Posterior cingulate gyrus (tissue), 11 donors: ENCODE results near the gene SATB2.

Experiments
- DNase-seq, 10 donors: peaks; one replicate each; pipeline versions ENCODE4 v3.0.0 to v3.0.0-alpha.2; 2020 to 2021; ENCODE audit warnings: mixed read lengths in 3 of 10
- intact Hi-C: fragments of 100-400 bp; cut with DNase I; formaldehyde crosslinking; loops from one replicate; pipeline ENCODE4 v1.15.1; 2023

The SATB2 gene

DNA sequence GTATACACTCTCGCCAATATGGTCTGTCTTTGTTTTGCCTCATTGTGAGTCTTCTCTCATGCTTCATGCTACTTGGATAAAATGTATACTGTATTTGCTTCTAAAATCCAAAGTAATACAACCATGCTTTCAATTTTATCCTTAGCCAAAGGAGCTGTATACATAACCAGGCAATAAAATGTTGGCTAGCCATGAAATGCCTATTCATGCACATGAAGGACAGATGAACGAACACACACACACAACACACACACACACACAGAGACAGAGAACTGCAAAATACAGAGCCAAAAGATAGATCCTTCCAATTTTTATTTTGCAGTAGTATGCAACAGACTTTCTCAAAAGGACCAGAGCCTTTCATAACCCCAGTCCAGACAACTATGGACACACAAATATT lies 113.7 kb downstream of the SATB2 start:
- no peak for DNase-seq
- intact Hi-C loops, result no loop called here

- intact Hi-C loops, result no loop called here
- no peak for DNase-seq
Observed at GRCh38 chr2:199342334-199342733, 115.4 kb downstream of the SATB2 start.

DNA sequence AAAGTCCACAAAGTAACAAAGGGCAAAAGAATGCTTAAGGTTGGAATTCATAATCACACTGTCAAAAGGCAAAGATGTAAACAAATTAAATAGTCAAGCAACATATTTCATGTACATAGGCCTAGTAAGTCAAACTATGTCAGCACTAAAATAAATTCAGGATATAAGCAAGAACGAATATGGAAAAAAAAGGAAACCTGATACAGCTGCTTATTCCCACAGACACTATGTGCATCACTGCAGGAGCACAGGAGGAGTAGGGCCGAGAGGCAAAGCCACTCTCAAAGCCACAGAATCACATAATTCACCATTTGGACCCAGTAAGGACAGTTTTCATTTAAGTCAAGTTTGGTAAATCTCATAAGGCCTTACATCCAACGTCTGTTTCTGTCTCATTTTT lies 116.6 kb downstream of the SATB2 start:
- intact Hi-C loops, result no loop called here

GRCh38 chr2:199339891-199340605 lies 117.7 kb downstream of the SATB2 start:
- DNase-seq, result no peak
- intact Hi-C loops, result no loop called here

More for the DNA sequence above, 116.6 kb downstream of the SATB2 start:
- DNase-seq, result no peak

GRCh38 chr2:199336546-199336945 lies 121.2 kb downstream of the SATB2 start:
- DNase-seq, result no peak
- intact Hi-C loops, result no loop called here

DNA sequence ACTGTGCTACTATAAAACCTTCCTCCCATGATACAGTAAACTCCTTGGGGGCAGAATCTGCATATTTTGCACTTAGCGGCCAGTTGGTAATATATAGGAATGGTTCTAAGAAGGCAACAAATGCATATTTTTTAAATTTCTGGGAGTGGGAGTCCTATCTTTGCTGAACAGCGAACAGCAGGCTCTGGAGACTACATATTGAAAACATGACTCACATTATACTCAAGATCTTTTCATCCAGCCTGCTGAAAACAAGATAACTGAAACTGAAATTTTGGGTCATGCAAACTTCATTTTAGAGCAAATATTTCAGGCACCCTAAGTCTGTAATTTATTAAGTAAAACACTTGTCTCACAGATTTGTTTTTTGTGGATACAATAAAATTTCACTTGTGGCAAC lies 122.2 kb downstream of the SATB2 start:
- no peak for DNase-seq
- intact Hi-C loops, result no loop called here

GRCh38 chr2:199329466-199329865 lies 128.3 kb downstream of the SATB2 start:
- intact Hi-C loops, result no loop called here
- no peak for DNase-seq

DNA sequence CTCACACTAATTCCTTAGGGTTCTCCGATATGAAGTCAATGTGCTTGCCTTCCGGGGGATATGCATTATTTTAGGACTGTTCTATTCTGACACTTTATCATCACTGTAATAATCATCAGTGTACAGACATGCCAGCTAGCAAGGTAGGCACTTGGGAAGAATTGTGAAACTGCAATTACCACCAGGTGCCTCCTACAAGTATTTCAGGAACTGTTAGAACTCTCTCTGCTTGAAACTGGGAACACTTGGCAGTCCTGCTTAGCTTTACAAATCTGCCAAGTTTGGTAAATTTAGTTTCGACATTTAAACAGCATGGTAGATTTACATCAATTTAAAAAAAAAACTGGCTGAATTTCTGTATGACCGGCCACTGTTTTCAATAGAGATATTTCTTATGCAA lies 128.7 kb downstream of the SATB2 start:
- no peak for DNase-seq
- intact Hi-C loops, result no loop called here

DNA sequence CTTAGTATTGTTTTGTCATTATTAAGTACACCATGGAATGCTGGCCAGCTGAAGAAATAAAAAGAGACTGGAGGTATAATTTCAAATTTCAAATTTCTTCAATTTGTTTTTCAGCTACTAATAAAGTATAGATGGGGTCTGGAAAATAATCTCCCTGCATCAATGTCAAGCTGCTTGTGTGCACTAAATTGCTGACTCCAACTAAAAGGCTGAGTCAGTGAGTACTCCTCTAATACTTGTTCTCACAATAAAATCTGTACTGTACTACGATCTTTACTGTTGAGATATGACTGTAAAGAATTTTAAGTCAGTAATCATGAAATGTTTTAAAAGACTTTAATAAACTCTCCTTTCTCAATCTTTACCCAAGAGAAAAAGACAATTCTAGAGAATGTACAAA lies 131.9 kb downstream of the SATB2 start:
- intact Hi-C loops, result no loop called here
- DNase-seq, result no peak

DNA sequence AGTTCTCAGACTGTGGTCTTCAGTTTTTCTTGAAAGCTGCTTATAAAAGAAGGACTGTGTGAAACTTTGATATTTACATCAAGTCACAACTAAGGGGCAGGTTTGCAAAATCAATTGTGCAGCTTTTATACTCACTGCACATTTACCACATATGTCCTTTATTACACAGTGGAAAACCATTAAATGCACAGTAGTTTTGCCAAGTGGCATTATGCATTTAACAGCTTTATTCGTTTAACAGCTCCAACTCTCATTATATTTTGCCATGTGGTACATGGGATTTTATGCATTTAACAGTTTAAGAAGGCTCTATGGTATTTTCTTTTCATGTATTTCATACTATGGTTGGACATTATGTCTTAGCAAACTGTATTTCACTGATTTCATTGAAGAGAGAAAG lies 135.6 kb downstream of the SATB2 start:
- no peak for DNase-seq
- intact Hi-C loops, result no loop called here

DNA sequence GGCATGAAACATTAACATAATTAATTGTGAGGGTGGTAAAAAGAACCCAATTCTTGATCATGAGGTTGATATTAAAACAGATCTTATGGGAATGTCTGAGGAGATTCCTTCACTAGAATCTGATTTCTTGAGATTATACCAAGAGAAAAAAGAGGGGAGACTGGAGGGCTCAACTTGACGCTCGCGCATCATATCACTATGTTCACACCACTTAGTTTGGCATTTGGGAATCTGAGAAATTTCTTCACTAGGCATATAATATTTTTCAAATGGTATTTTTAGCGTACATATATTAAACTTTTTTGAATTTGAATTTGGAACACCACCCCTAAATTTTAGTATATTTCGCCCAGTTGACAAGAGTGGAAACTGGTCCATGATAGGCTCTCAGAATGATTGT lies 140.1 kb downstream of the SATB2 start:
- DNase-seq, result no peak
- intact Hi-C loops, result no loop called here

DNA sequence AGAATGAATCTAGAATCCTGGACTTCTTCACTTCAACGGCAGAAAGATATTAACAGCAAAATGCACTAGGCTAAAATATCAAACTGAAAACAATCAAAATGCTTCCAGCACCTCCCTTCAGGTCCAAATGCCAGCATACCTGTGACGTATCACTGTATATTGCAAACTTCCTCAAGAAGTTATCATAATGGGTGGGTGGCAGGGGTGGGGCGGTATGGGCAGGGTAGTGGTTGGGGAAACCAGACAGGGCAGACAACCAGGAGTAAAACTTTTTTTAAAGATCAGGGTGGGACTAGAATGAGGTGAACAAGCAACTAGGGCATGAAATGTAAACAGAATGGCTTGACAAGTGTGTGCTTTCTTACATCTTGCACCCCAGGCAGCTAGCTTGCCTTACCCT lies 140.9 kb downstream of the SATB2 start:
- DNase-seq, result no peak
- intact Hi-C loops, result no loop called here

GRCh38 chr2:199315299-199316179 lies 142.2 kb downstream of the SATB2 start:
- intact Hi-C loops, result no loop called here
- no peak for DNase-seq

GRCh38 chr2:199312931-199313330 lies 144.8 kb downstream of the SATB2 start:
- no peak for DNase-seq
- intact Hi-C loops, result no loop called here

DNA sequence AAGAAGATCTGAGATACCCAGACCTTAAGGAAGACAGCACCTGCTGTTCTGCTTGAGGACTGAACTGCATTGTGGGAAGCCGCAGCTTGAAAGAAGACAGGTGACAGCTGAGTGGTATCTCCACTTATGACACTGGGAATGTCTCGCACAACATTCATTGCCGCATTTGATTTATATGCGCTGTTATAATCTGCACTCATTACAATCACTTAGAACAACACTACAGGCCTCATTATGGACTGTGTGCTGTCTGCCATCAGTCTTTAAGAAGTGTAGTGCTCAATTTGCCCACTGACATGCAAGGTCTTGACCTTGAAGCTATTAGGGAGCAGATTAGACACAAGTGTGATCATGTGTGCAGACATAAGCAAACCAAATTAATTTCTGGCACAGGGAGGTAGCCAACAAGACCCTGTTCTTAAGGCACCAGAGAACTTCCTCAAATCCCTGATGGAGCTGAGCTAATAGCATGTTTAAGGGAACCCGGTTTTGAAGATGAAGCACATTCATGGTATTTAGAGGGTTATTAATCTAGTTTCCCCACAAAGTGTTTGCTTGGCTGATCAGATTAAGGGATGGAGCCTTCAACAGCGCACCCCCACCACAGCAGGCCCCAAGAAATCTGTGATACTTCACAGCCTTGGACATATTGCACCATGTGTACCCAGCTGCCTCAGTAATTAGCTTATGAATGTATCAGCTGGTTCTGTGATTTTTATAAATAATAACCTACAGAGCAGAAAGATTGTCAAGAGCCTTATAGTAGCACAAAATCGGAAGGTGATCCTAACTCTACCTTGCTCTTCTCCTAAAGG lies 146.8 kb downstream of the SATB2 start:
- DNase-seq, result no peak
- intact Hi-C loops, result no loop called here

DNA sequence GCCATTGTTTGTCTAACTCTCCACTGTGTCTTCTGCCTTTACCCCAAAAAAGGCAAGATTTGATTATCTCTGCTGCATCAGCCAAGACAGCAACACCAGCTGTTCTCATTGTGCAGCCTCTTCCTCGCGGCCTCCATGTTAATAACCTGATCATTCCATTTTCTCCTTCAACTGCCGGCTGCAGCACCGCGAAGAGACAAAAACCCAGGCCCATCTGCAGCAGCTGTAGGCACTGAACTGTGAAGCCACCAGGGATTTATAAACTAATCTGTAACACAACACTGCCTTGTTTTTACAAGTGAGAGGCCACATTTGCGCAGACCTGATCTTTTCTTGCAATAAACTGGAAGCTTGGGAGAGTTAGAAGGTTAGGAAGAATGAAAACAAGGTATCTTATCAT lies 147.8 kb downstream of the SATB2 start:
- intact Hi-C loops, result no loop called here
- DNase-seq, result peak in 4 of 10 donors; percentile 8 to 70 (median 31)

DNA sequence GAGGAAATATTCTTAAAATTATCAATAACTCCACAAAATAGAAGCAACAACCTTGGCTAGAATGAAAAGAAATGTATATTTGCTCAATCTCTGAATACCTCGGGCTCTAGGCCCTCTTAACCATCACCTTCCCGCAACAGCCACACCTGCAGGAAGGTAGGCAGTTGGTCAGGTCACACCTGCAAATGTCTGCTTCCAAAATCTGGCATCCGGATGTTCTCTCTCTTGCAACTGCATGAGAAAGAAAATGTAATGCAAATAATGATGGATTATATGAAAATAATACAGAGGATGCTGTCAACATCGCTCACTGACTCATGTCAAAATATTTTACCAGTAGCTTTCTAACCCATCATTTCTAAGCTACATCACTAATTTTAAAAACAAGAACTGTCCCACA lies 148.3 kb downstream of the SATB2 start:
- intact Hi-C loops, result no loop called here
- no peak for DNase-seq

DNA sequence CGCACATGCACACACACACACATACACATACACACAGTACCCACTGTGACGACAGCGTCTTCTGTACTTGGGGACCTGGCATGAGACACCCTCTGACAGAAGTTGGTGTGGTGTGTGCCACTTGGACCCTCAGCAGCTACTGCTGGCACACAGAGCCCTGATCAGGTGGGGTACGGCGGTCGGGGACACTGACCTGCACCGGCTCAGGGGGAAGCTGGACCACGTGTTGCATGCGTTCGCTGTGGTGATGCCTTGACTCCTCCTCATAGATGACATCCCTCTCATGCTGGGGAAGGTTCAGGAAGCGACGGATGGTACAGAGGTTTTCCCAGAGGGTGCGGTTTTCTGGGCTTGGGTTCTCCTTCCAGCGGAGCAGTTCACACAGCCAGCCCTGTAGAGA lies 149.2 kb downstream of the SATB2 start:
- DNase-seq, result peak in 1 of 10 donors; percentile 64

GRCh38 chr2:199307461-199307860 lies 150.3 kb downstream of the SATB2 start:
- intact Hi-C loops, result no loop called here
- no peak for DNase-seq

More for the DNA sequence above, 149.2 kb downstream of the SATB2 start:
- intact Hi-C loops, result no loop called here

DNA sequence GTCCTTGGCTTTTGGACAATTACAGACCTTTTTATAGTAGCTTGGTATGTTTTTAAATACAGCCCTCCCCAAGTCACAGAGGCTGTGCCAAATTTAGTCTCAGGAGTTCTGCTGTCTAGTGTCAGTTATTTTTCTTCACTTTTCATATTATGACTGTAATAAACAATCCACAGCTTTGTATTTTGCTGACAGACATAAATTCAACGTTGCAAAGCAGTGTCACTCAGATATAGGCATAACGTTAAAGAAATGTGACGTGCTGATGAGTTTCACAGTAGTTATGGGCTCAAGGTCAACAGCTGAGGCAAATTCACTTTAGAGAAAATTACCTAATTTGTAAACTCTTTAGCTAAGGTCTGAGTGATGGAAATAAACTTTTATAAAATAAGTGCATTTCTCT lies 151.6 kb downstream of the SATB2 start:
- intact Hi-C loops, result no loop called here
- no peak for DNase-seq

DNA sequence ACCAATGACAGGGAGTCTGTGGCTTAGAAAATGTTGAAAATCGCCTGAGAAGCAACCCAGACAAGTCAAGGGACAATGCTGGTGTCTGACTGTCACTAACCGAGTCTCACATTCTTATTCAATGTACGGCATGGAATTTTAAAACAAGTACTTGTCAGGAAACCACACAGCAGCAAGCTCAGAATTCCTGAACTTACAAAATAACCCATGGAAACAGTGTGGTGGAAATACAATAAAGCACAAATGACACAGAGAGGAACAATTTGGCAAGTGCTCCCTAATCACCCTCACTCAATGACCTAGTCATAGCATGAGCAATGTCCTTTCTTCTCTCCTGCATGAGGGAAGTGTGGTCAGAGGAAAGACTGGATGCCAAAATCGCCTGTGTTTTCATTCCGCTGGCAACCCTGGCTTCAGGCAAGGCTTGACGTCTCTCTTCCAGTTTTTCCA lies 154.0 kb downstream of the SATB2 start:
- intact Hi-C loops, result no loop called here
- DNase-seq, result no peak
